Fibroblast of lung (primary cell): ENCODE results near the gene MGAT5.

ENCODE experiments used
- EZH2 ChIP-seq: IDR thresholded peaks from 2 replicates; pipeline ENCODE4 v1.5.1; 2012; ENCODE audit warnings: low read length, control low read depth, mild to moderate bottlenecking; ENCODE audit errors: missing control alignments
- TF ChIP-seq, protein P1 (sequence below), 2 donors: IDR thresholded peaks in 1 of 2; conservative IDR thresholded peaks in 1 of 2; 1 replicate in 1 of 2; 2 replicates in 1 of 2; pipeline ENCODE4 v1.5.1; 2011 to 2012; ENCODE audit warnings: low read length in 2 of 2, control low read depth in 1 of 2, inconsistent platforms in 1 of 2, low read depth in 1 of 2, mild to moderate bottlenecking in 1 of 2

DNA sequence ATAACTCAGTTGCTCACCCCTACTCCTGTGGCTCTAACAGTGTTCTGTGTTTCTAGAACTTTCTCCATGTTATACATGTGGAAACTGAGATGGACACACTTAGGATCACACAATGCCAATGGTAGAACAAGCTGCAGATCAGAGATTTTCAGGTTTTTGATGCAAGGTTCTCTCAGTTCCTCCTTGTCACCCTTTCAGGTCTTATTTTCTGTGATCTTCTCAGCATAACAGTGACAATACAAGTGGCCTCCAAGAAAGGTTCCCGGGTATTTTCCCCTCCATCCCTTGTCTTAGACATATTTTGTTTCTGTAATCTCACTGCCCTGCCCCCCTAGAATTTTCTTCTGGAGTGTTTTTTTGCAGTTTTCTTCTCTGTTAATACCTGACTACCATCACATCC, 6.2 kb upstream of the MGAT5 start:
- no peak for TF ChIP-seq EZH2
- TF ChIP-seq, protein P1, sequence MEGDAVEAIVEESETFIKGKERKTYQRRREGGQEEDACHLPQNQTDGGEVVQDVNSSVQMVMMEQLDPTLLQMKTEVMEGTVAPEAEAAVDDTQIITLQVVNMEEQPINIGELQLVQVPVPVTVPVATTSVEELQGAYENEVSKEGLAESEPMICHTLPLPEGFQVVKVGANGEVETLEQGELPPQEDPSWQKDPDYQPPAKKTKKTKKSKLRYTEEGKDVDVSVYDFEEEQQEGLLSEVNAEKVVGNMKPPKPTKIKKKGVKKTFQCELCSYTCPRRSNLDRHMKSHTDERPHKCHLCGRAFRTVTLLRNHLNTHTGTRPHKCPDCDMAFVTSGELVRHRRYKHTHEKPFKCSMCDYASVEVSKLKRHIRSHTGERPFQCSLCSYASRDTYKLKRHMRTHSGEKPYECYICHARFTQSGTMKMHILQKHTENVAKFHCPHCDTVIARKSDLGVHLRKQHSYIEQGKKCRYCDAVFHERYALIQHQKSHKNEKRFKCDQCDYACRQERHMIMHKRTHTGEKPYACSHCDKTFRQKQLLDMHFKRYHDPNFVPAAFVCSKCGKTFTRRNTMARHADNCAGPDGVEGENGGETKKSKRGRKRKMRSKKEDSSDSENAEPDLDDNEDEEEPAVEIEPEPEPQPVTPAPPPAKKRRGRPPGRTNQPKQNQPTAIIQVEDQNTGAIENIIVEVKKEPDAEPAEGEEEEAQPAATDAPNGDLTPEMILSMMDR (conservative IDR thresholded peaks at IDR 0.05 in 1 of 2, IDR thresholded peaks at IDR 0.05 in 1 of 2; ENCODE audit: low read depth in 1 of 2, low read length in 2 of 2), result no peak
